ENCODE results near the gene FURIN. TPM values are rescaled to one million over a fixed set of nuclear protein-coding genes. Genes with fewer than 3 reads are reported as not detected.

The FURIN gene
- total RNA-seq, 1 experiment from 2014 or later = 35.1 TPM

DNA sequence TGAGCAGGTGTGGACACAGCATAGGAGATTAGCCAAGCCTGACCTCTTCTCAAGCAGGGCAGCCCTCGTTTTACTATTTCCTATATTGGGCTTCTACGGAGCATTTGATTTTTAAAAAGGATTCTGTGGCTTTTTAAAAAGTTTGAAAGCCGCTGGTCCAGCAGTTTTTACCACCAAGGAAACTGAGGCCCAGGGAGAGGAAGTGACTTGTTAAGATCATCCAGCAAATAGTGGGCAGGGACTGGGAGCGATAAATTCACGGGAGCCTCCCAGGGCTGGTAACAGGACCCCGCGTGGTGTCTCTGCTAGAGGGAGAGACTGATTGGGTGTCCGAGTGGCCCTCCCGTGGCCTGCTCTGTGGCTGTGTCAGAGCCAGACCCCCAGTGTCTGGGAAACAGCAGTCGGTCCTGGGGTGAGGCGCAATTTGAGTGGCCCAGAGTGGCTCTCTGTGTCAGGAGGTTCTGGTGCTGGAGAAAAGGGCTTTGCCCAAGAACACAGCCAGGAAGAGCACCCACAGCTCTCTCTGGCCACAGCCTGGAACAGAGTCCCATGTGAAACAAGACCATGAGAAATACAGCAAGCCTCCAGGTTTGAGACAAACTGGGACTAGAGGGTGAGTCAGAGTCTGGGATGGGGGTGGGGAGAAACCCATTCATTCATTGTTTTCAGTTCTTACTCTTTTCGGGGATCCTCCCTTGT lies 4.2 kb downstream of the FURIN start:
- H2AFZ ChIP-seq (ENCODE audit: low read length) = no peak overlapping the region
- peaks cover 10 to 15% (median 15%) of the 10 kb centered on the region in 3 experiments for H3K36me3 Mint-ChIP-seq (ENCODE audit: insufficient read depth in 1 of 3, low read depth in 3 of 3)
- no peak overlapping the region for H3K4ac ChIP-seq (ENCODE audit: low read depth, low read length)
- H3K23me2 ChIP-seq (ENCODE audit: insufficient read length, low read depth, low read length, poor library complexity, severe bottlenecking) = peaks cover 8% of the 10 kb centered on the region
- no peak overlapping the region for H4K91ac ChIP-seq (ENCODE audit: insufficient read length, low read depth, low read length)
- no peak overlapping the region for H3K27ac ChIP-seq (ENCODE audit: insufficient read length, low read depth, low read length)
- H2AK5ac ChIP-seq (ENCODE audit: insufficient read length, low read length) = no peak overlapping the region
- peak overlapping the region; percentile 65 to 81 for H3K4me3 Mint-ChIP-seq
- peaks cover 2% of the 10 kb centered on the region for H3K79me1 ChIP-seq (ENCODE audit: insufficient read depth, low read depth, low read length, poor library complexity, severe bottlenecking)
- H3K27ac Mint-ChIP-seq = no peak overlapping the region
- H2BK120ac ChIP-seq (ENCODE audit: low read depth, low read length, poor library complexity, severe bottlenecking) = no peak overlapping the region
- H2BK5ac ChIP-seq (ENCODE audit: insufficient read length, low read length) = no peak overlapping the region
- no peak overlapping the region for H4K8ac ChIP-seq (replicated peaks; ENCODE audit: insufficient read length, low read depth, low read length)
- no peak overlapping the region for H3K9ac ChIP-seq (ENCODE audit: extremely low read depth, insufficient read length, low read length)
- peak overlapping the region; percentile 39 for H3K4me2 ChIP-seq (ENCODE audit: insufficient read depth, insufficient read length, low read length)
- no peak overlapping the region for H3K56ac ChIP-seq (ENCODE audit: insufficient read length, low read depth, low read length)
- no peaks in the 10 kb centered on the region for H3K27me3 ChIP-seq (ENCODE audit: insufficient read depth, low read length)
- H3K23ac ChIP-seq (ENCODE audit: insufficient read length, low read depth, low read length) = no peak overlapping the region
- no peak overlapping the region for H3K14ac ChIP-seq (ENCODE audit: insufficient read depth, low read length)
- no peak overlapping the region for H2BK12ac ChIP-seq (ENCODE audit: insufficient read length, low read depth, low read length)
- TF ChIP-seq, protein P1, sequence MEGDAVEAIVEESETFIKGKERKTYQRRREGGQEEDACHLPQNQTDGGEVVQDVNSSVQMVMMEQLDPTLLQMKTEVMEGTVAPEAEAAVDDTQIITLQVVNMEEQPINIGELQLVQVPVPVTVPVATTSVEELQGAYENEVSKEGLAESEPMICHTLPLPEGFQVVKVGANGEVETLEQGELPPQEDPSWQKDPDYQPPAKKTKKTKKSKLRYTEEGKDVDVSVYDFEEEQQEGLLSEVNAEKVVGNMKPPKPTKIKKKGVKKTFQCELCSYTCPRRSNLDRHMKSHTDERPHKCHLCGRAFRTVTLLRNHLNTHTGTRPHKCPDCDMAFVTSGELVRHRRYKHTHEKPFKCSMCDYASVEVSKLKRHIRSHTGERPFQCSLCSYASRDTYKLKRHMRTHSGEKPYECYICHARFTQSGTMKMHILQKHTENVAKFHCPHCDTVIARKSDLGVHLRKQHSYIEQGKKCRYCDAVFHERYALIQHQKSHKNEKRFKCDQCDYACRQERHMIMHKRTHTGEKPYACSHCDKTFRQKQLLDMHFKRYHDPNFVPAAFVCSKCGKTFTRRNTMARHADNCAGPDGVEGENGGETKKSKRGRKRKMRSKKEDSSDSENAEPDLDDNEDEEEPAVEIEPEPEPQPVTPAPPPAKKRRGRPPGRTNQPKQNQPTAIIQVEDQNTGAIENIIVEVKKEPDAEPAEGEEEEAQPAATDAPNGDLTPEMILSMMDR (conservative IDR thresholded peaks at IDR 0.05) = no peak
- no peak overlapping the region for H4K5ac ChIP-seq (ENCODE audit: insufficient read length, low read depth, low read length)
- H2BK20ac ChIP-seq (ENCODE audit: low read depth, low read length, poor library complexity, severe bottlenecking) = no peak overlapping the region
- no peaks in the 10 kb centered on the region for H3K79me2 ChIP-seq (ENCODE audit: insufficient read depth, low read length)
- peaks cover 0 to 2% of the 10 kb centered on the region in 2 experiments; a peak in 2 of 5 replicates for H3K9me3 Mint-ChIP-seq
- no peak overlapping the region for H3T11ph ChIP-seq (ENCODE audit: low read length)
- no CpG with 5 or more reads among the region's 12 CpGs for WGBS (ENCODE audit: extremely low coverage, insufficient read length, low lambda C conversion rate)
- no peaks in the 10 kb centered on the region for H3K9me3 ChIP-seq (ENCODE audit: control insufficient read depth, low read depth, low read length)
- H3K4me1 Mint-ChIP-seq = peaks cover 54 to 60% of the 10 kb centered on the region in 2 experiments
- H3K18ac ChIP-seq (ENCODE audit: insufficient read length, low read depth, low read length) = no peak overlapping the region
- H3K4me1 ChIP-seq (ENCODE audit: insufficient read depth, low read length) = peaks cover 6% of the 10 kb centered on the region; the same call in 1 of the 2 replicates
- H2BK15ac ChIP-seq (ENCODE audit: low read depth, low read length) = no peak overlapping the region
- H4K20me1 ChIP-seq (ENCODE audit: control insufficient read depth, insufficient read depth, insufficient read length) = no peaks in the 10 kb centered on the region
- peak; percentile 30 for DNase-seq
- H3K27me3 Mint-ChIP-seq (ENCODE audit: low read depth) = no peaks in the 10 kb centered on the region
